ELR (cell line): ENCODE data around the gene OR5K3.
"Not testable (repeated sequence)": the region's sequence is repeated elsewhere in the genome, so short reads cannot be mapped to it uniquely, and the experiment has no call there.

ENCODE experiments used
- DNase-seq: peaks from one replicate; pipeline ENCODE4 v3.0.0-alpha.2; 2015; ENCODE audit warnings: low read depth

The OR5K3 gene, protein sequence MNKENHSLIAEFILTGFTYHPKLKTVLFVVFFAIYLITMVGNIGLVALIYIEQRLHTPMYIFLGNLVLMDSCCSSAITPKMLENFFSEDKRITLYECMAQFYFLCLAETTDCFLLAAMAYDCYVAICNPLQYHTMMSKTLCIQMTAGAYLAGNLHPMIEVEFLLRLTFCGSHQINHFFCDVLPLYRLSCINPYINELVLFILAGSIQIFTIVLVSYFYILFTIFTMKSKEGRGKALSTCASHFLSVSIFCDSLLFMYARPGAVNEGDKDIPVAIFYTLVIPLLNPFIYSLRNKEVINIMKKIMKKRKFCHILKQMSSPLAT

DNA sequence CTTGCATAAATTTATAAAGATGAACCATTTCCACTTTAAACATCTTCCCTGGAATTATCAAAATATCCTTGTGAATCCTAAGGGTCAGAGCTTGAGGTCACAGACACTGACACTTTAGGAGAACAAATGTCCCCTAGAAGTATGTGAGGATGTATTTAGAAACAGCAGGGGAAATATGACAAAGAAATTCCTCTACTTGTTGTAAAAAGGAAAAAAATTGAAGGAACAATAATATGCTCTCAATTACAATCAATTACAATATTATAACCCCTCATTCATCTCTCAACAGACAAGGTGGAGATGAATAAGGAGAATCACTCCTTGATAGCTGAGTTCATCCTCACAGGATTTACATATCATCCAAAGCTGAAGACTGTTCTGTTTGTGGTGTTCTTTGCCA lies at the start of gene OR5K3:
Gene OR5K3 (plus strand): TSS at position 301 of the 400 bp plus-strand sequence. CDS start 0 bp downstream, at position 301.
- DNase-seq: no peak

DNA sequence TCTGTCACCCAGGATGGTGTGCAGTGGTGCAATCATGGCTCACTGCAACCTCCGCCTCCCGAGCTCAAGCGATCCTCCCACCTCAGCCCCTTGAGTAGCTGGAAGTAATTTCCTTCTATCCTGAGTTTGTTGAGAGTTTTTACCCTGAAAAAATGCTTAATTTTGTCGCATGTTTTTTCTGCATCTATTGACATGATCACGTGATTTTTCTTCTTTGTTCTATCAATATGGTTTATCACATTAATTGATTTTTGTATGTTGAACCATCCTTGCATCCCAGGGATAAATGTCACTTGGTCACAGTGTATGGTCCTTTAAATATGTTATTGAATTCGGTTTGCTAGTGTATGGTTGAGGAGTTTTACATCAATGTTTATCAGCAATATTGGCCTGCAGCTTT lies 48.7 kb upstream of the OR5K3 start:
- no peak for DNase-seq

DNA sequence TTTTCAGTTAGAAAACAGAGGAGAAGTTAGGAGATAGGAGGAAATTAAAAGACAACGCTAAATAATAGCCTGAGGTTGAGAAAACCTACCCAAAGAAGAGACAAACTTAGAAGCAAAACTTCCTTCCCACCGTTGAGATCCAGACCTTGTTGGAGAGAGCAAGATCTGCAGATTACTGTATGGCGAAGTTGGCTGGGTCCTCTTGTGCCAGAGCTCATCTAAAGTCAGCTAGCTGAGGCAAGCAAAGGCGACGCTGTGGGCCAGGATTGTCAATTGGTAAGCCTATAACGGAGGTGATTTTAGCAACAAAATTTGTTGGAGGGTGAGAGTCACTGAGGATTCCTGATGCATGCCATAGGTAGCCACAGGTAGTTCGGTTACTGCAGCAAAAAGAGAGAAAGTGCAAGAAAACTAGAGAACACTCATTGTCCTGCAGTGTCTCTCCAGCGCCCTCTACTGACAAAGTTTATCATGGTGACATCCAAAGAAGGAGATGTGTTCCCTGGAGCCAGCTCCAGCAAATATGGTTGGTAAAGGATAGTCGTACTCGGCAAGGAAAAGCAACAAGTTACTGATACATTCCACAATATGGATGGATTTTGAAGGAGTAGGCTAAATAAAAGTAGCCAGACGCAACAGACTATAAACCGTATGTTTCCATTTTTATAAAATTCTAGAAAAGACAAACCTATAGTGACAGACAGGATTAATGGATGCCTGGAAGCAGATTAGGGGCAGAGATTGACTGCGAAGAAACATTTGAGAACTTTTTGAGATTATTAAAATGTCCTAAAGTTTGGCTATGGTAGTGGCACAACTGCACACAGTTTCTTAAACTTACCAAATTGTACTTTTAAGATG lies 46.6 kb upstream of the OR5K3 start:
- peak; percentile 61 for DNase-seq

DNA sequence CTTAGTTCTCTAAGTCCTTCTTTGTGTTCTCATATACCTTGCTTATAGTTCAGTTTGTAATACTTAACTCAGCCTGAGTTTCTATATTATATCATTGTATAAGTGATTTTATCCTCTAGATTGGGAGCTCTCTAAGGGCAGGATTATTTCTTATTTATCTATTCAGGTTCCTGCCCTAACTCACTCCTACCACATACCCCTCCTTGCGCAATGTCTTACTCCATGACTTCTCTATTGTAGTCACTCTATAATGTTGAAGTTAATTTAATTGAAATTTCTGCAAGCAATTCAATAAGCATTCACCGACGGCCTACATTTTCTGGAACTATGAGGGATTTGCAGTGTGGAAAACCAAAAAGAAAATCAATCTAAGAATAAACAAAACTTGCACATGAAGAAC lies 40.4 kb upstream of the OR5K3 start:
- DNase-seq: no peak

DNA sequence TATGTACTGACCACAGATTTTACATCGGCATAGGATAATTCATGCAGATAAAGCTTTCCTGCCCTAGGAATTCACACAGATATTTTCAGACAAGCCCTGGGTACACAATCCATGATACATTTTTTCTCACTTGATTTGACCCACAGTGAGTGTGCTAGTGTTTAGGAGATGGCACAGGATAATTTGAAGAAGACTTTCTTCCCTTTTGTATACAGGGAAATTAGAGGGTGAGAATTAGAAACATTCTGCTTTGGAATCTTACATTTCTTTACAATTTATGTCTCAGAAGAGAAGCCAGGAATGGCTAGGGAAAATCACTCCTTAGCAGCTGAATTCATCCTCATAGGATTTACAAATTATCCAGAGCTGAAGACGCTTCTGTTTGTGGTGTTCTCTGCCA lies 36.9 kb upstream of the OR5K3 start, which contains the start of gene OR5K4:
Gene OR5K4 (plus strand): TSS at position 301 of the 400 bp plus-strand sequence. CDS start 0 bp downstream, at position 301.
- no peak for DNase-seq

DNA sequence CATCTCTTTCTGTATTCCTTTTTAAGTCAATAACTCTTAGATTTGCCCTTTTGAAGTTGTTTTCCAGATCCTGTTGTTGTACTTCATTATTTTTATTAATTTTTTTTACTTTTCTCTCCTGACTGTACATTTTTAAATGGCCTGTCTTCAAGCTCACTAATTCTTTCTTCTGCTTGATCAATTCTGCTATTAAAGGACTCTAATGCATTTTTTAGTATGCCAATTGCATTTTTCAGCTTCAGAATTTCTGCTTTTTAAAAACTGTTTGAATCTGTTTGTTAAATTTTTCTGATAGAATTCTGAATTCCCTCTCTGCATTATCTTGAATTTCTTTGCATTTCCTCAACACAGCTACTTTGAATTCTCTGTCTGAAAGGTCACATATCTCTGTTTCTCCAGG lies 31.2 kb upstream of the OR5K3 start:
- no peak for DNase-seq

DNA sequence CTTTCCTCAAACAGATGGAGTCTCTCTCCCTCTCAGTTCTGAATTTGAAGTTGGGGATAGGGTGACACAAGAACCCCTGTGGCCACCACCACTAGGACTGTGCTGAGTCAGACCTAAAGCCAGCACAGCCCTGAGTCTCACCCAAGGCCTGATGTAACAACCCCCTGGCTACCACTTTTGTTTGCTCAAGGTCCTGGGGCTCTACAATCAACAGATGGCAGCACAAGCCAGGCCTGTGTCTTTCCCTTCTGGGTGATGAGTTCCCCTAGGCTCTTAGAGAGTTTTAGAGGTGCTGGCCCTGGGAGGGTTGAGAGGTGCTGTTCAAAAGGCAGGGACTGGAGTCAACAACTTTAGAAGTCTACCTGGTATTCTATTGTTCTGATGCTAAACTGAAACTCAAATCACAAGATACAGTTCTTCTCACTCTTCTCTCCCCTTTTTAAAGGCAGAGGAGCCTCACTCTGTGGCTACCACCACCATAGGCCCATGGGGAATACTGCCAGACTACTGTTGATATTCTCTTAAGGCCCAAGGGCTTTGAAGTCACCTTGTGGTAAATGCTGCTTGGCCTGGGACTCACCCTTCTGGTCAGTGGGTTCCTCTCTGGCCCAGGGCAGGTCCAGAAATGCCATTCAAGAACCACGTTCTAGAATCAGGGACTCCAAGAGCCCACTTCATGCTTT lies 30.3 kb upstream of the OR5K3 start:
- DNase-seq: peak; percentile 28

DNA sequence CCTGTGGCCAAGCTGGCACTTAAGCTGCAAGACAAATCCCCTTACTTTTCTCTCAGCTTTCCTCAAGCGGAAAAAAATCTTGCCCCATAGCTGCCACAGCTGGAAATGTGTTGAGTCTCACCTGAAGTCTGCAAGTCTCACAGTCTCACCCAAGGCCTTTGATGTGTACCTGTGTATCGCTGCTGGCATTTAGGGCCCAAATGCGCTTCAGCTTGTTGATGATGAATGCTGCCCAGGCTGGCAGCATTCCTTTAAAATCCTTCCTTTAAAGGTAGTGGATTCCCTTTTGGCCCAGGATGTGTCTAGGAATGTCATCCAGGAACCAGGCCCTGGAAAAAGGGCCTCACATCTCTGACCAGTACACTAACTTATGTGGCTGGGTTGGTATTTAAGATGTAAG lies 29.8 kb upstream of the OR5K3 start:
- DNase-seq: no peak

DNA sequence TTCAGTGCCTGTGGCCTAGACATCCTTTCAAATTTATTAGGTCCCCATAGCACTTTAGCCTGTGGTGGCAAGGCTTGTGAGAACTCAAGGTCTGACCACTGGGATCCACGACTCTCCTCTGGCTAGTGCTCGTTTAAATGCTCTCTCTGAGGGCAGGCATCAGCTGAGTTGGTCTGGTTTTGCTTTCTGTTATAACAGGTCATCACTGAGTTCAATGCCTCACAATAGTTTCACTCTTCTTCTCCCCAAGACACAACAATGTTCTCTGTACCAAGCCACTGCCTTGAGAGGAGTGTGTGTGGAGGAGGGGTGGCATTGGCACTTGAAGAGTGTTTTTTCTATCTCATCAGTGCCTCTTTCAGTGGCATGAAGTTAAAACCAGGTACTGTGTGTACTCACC lies 29.2 kb upstream of the OR5K3 start:
- DNase-seq: no peak

DNA sequence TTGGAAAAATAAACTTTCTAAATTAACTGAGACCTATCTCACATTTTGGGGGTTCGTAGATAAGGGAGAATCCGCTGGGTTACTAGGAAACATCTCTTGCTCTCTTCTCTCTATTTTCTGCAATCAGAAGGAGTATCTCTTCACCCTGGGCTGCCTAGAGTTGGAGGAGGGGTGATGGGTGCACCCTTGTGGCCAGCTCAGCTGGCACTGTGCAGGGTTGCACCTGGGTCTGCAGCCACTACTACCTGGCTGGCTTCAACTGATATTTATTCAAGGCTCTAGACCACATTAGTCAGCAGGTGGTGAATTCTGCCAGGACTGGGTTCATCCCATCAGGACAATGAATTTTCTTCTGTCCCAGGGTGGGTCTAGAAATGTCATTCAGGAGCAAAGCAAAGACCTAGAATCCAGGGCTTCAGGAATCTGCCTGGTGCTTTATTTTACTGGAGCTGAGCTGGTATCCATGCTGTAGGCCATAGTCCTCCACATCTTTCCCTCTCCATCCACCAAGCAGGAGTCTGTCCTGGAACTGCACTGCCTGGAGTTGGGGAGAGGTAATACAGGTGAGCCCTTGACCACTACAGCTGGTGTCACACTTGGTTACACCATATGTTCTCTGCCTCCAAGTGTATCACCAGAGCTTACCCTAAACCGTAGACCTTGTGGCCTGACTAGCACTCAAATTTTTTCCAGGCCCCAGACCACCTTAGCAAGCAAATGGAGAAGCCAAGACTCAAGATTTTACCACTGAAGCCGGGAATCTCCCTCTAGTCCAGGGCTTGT lies 22.8 kb upstream of the OR5K3 start:
- DNase-seq: no peak

DNA sequence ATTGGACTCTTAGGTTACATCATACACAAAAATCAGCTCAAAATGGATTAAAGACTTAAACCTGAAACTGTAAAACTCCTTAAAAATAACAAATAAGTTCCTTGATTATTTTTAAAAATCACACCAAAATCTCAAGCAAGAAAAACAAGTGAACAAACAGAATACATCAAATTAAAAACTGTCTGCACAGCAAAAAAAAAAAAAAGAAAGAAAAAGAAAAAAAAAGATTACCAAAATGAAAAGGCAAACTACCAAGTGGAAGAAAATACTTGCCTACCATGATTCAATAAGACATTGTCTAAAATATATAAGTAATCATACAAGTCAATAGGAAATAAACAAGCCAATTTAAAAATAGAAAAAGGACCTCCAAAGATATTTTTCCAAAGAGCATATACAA lies 19.3 kb upstream of the OR5K3 start:
- DNase-seq: no peak

DNA sequence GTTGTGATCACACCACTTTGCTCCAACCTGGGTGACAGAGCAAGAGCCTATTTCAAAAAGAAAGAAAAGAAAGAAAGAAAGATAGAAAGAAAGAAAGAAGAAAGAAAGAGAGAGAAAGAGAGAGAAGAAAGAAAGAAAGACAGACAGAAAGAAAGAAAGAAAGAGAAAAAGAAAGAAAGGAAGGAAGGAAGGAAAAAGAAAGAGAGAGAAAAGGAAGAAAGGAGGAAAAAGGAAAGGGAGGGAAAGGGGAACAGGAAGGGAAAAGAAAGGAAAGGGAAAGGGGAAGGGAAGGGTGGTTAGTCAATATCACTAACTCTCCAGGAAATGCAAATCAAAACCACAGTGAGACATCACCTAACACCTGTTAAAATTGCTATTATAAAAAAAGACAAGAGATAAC lies 18.6 kb upstream of the OR5K3 start:
- DNase-seq: no peak

DNA sequence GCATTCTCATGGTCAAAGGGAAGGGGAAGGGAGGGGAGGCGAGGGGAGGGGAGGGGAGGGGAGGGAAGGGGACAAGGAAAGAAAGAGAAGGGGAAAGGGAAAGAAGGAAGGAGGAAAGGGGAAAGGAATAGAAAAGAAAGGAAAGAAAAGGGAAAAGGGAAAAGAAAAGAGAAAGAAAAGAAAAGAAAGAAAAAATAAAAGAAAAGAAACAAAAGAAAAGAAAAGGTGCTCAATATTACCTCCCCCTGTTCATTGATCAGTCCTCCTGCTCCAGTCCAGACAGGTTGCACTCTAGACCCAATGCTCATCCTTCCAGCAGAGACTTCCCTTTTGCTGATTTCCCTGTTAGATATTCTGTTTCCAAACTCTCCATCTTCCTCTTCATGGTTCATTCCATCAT lies 18.0 kb upstream of the OR5K3 start:
- DNase-seq: no peak

DNA sequence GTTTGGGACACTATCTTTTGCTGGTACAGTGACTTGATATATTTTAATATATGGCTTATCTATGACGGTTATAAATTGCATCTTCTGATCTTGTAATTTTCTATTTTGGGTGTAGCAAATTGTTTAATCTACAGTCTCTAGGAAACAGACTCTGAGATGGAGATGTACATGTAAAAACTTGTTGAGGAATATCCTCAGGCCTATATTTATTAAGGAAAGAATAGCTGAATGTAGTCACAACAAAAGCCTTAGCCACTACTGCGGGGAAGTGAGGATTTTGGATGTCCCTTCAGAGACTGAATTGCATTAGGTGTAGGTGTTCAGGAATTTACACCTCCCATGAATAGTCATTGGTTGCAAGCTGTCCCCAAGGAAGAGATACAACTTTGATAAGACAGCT lies 13.8 kb upstream of the OR5K3 start:
- DNase-seq: no peak

DNA sequence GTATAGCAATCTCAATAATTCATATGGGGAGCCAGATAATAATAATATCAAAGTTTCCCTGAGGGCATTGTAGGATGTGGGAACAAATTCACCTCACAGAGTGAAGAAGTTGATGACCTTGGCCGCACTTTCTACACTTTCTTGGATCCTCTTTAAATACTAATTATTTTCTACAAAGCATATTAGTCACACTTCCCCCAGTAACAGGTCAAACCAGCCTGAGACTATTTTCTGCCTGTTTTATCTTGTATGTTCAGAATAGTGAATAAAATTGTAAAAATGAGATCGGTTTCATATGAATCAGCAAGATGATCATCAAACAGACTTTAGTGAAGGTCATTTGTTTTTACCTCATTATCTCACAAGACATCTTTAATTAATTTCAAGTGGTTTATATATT lies 2.3 kb upstream of the OR5K3 start:
- no peak for DNase-seq

DNA sequence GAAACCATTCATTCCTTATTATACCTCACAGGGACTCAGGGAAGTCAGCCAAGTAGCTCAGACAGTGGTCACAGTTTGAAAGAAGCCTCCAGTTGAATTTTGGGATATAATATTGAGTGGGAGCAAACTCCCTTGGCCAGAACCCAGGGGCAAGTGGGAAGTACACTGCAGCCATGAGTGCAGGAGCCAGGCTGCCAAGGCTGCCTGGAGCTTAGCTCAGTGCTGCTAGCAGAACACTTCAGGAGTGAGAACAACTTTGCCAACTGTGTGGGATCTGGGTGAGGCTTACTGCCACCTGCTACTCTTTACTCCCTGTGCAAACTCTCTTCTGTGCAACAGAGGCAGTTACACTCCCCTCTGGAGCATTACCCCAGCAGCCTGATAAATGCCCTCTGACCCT lies 4.6 kb downstream of the OR5K3 start:
- no peak for DNase-seq

DNA sequence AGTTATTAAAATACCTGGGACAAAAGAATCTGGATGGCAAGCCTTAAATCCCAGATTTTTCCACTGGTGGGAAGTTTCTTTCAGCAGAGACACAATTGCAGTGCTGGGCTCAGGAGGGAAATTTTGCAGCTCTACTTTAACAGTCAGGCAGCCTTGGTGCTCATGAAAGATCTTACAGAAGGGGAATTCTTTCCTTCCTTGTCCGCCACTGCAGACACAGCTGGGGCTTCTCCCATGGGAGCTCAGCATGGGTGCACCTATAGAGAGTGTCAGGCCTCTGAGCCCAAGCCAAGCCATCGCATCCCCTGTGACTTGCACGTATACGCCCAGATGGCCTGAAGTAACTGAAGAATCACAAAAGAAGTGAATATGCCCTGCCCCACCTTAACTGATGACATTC lies 6.0 kb downstream of the OR5K3 start:
- not testable (repeated sequence) for DNase-seq

DNA sequence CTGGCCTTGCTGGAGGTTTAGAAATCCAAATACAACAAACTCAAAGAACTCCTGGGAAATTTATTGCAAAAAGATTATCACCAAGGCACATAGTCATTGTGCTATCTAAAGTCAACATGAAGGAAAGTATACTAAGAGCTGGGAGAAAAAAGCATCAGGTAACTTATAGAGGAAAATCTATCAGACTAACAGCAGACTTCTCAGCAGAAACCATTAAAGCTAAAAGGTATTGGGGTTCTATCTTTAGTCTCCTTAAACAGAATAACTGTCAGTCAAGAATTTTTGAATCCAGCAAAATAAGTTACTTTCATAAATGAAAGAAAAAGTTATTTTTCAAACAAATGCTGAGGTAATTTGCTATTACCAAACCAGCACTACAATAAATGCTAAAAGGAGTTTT lies 8.0 kb downstream of the OR5K3 start:
- DNase-seq: no peak

DNA sequence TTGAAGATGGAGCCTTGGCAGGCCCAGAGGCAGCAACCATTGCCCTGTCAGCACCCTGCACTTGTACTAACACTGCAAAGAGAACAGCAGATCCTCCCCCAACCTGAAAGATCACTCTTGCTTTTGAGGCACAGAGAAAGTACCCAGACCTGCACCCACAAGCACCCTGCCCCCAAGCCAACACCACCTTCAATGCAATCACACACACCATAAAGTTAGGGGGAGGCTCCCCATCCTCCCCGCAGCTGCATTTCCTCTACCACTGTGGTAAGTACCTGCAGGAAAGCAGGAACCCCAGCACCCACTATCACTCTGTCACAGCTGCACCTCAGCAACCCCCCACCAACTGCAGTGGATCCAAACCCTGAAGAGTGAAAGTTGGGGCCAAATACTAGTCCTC lies 12.0 kb downstream of the OR5K3 start:
- no peak for DNase-seq

DNA sequence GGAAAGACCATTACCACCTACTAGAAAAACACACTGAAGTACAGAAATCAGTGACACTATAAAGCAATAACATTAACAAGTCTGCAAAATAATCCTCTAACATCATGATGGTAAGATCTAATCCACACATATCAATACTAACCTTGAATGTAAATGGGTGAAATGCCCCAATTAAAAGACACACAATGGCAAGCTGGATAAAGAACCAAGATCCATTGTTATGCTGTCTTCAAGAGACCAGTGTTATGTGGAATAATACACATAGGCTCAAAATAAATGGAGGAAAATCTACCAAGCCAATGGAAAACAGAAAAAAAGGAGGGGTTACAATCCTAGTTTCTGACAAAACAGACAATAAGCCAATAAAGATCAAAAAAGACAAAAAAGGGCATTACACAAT lies 13.5 kb downstream of the OR5K3 start:
- no peak for DNase-seq

DNA sequence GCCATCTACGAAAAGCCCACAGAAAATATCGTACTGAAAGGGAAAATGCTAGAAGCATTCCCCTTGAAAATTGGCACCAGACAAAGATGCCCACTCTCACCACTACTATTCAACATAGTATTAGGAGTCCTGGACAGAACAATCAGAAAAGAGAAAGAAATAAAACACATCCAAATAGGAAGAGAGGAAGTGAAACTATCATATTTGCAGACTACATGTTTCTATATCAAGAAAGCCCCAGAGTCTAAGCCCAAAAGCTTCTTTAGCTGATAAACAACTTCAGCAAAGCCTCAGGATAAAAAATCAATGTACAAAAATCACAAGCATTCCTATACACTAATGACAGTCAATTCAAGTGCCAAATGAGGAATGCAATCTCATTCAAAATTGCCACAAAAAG lies 15.6 kb downstream of the OR5K3 start:
- DNase-seq: no peak

DNA sequence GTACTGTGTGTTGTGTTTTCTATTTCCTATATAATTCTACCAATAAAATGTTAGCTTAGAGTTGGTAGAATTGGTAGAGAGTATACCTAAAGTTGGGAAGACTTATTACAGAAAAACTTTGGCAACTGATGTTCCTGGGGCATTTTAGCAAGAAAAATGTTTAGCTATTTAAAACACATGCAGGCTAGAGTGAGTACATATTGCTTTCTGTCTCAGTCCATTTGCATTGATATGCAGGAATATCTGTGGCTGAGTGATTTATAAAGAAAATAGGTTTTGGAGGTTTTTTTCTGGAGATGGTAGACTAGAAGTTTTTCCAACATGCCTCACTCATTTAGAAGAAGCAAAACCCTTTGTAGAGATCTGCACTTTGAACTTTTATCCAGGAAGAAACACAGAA lies 42.1 kb downstream of the OR5K3 start:
- DNase-seq: no peak
